HepG2 (cell line): ENCODE results near the gene PTPRF.

Experiments used
- BCL6 ChIP-seq: IDR thresholded peaks from 2 replicates; pipeline ENCODE4 v1.6.1; 2016; ENCODE audit warnings: missing genetic modification reagents, missing compliant biosample characterization
- POLR2AphosphoS5 ChIP-seq: IDR thresholded peaks from 2 replicates; pipeline ENCODE4 v1.6.1; 2012; ENCODE audit warnings: low read depth, low read length
- ZNF121 ChIP-seq: sonication (generic); formaldehyde crosslinking; IDR thresholded peaks from 2 replicates; pipeline ENCODE4 v1.5.0; 2020; ENCODE audit warnings: mild to moderate bottlenecking, missing genetic modification reagents

DNA sequence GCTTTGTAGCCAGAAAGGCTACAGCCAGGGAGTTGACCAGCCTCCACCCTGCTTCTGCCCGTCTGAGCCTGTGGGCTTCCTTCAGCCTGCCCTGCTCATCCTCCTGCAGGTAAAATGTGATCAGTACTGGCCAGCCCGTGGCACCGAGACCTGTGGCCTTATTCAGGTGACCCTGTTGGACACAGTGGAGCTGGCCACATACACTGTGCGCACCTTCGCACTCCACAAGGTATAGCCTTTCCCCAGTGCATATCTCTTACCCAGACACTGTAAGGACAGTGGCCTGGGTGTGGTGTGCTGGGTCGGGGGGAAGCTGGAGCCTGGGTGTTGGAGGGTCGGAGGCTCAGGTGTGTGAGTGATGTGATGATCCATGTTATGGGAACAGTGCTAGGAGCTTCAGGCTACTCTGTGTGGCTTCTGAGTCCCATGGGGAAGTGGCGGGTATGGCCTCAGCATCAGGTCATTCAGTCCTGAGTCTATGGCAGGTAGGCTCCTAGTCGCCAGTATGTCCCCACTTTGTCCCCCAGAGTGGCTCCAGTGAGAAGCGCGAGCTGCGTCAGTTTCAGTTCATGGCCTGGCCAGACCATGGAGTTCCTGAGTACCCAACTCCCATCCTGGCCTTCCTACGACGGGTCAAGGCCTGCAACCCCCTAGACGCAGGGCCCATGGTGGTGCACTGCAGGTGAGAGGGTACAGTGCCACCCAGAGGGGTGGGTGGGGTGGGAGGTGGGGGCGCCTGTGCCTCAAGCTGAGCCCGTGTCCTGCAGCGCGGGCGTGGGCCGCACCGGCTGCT, 88.0 kb downstream of the PTPRF start:
- TF ChIP-seq ZNF121 (CRISPR knock-in tag) (no peak), POLR2AphosphoS5 (no peak), BCL6 (CRISPR knock-in tag) (no peak)
